ENCODE measurements around the gene TLX2.
"Not testable (repeated sequence)": the region's sequence is repeated elsewhere in the genome, so short reads cannot be mapped to it uniquely, and the experiment has no call there.

Gene TLX2

GRCh38 chr2:74514368-74515270, at the start of gene TLX2:
Gene TLX2, plus strand, starts transcription at chr2:74514450. Its CDS starts 357 bp downstream, at chr2:74514807.
- no peak for DNase-seq (ENCODE audit: low read depth)

GRCh38 chr2:74470742-74471141, 43.5 kb upstream of the TLX2 start:
- DNase-seq (ENCODE audit: low read depth), result not testable (repeated sequence)

GRCh38 chr2:74471332-74472065, 42.8 kb upstream of the TLX2 start:
- DNase-seq (ENCODE audit: low read depth), result no peak

- DNase-seq (ENCODE audit: low read depth), result peak; percentile 94
Measured at GRCh38 chr2:74472086-74472944, 41.9 kb upstream of the TLX2 start, which contains the start of gene MRPL53. Gene MRPL53, minus strand, starts transcription at chr2:74472680. Its CDS starts 20 bp downstream, at chr2:74472660.

- DNase-seq (ENCODE audit: low read depth), result no peak
Measured at GRCh38 chr2:74472945-74473258, 41.3 kb upstream of the TLX2 start.

GRCh38 chr2:74474481-74474880, 39.8 kb upstream of the TLX2 start:
- no peak for DNase-seq (ENCODE audit: low read depth)

GRCh38 chr2:74474899-74475298, 39.4 kb upstream of the TLX2 start:
- no peak for DNase-seq (ENCODE audit: low read depth)

- DNase-seq (ENCODE audit: low read depth), result no peak
Measured at GRCh38 chr2:74481431-74481830, 32.8 kb upstream of the TLX2 start.

- peak; percentile 41 for DNase-seq (ENCODE audit: low read depth)
Measured at GRCh38 chr2:74481961-74482800, 32.1 kb upstream of the TLX2 start.

- peak; percentile 90 for DNase-seq (ENCODE audit: low read depth)
Measured at GRCh38 chr2:74482801-74483674, 31.2 kb upstream of the TLX2 start, which contains the start of the genes CCDC142 and TTC31. Gene CCDC142, minus strand, starts transcription at chr2:74482998. Its CDS starts 161 bp downstream, at chr2:74482837. Gene TTC31, plus strand, starts transcription at chr2:74483081. Its CDS starts 15 bp downstream, at chr2:74483096.

GRCh38 chr2:74483675-74484164, 30.5 kb upstream of the TLX2 start:
- not testable (repeated sequence) for DNase-seq (ENCODE audit: low read depth)

- DNase-seq (ENCODE audit: low read depth), result no peak
Measured at GRCh38 chr2:74486141-74486540, 28.1 kb upstream of the TLX2 start.

- no peak for DNase-seq (ENCODE audit: low read depth)
Measured at GRCh38 chr2:74488643-74489481, 25.4 kb upstream of the TLX2 start.

- no peak for DNase-seq (ENCODE audit: low read depth)
Measured at GRCh38 chr2:74489906-74490305, 24.3 kb upstream of the TLX2 start.

- no peak for DNase-seq (ENCODE audit: low read depth)
Measured at GRCh38 chr2:74491648-74492544, 22.4 kb upstream of the TLX2 start.

- no peak for DNase-seq (ENCODE audit: low read depth)
Measured at GRCh38 chr2:74493546-74493945, 20.7 kb upstream of the TLX2 start.

GRCh38 chr2:74495440-74495839, 18.8 kb upstream of the TLX2 start:
- DNase-seq (ENCODE audit: low read depth), result no peak

All from activated T-cell treated with anti-CD3 and anti-CD28 coated beads for 24 hours (primary cell).